ENCODE data around the gene TARS1.

DNA sequence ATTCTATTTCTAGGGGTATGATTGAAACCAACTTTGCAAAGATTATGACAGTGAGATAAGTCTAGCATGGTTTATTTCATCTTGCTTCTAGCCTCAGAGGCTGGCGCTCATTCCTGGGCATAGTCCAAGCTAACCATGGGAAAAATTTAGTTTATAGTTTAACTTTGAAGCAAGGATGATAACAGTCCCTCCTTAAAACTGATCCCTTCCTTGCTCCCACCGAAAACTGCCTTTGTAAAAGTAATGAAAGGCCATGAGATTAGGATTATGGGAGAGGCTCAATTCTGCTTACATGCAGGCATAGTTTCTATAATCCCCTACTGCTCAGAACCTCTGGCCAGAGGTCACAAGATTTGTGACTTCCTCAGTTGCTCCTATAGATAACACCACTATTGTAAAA lies 75.7 kb downstream of the TARS1 start:
- TF ChIP-seq, protein P1, sequence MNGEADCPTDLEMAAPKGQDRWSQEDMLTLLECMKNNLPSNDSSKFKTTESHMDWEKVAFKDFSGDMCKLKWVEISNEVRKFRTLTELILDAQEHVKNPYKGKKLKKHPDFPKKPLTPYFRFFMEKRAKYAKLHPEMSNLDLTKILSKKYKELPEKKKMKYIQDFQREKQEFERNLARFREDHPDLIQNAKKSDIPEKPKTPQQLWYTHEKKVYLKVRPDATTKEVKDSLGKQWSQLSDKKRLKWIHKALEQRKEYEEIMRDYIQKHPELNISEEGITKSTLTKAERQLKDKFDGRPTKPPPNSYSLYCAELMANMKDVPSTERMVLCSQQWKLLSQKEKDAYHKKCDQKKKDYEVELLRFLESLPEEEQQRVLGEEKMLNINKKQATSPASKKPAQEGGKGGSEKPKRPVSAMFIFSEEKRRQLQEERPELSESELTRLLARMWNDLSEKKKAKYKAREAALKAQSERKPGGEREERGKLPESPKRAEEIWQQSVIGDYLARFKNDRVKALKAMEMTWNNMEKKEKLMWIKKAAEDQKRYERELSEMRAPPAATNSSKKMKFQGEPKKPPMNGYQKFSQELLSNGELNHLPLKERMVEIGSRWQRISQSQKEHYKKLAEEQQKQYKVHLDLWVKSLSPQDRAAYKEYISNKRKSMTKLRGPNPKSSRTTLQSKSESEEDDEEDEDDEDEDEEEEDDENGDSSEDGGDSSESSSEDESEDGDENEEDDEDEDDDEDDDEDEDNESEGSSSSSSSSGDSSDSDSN (CRISPR knock-in tag; IDR thresholded peaks at IDR 0.05) = no peak
- no peak for TF ChIP-seq ADNP (CRISPR knock-in tag; IDR thresholded peaks at IDR 0.05)
- TF ChIP-seq ZNF230 (CRISPR knock-in tag; IDR thresholded peaks at IDR 0.05) = no peak
- TF ChIP-seq ZNF703 (CRISPR knock-in tag; IDR thresholded peaks at IDR 0.05; ENCODE audit: borderline replicate concordance) = no peak
- no peak for TF ChIP-seq ZFP37 (CRISPR knock-in tag; IDR thresholded peaks at IDR 0.05; ENCODE audit: borderline replicate concordance)
- no peak for TF ChIP-seq TCF7L2 (IDR thresholded peaks at IDR 0.05; ENCODE audit: low read depth, low read length)
- no peak for TF ChIP-seq REPIN1 (CRISPR knock-in tag; IDR thresholded peaks at IDR 0.05; ENCODE audit: borderline replicate concordance, low read depth)
- TF ChIP-seq PRPF4 (IDR thresholded peaks at IDR 0.05; ENCODE audit: low read depth, low read length, poor library complexity, severe bottlenecking) = no peak
